SJCRH30 (cell line): ENCODE results near the gene GLTP. TPM values are rescaled to one million over a fixed set of nuclear protein-coding genes. Genes with fewer than 3 reads are reported as not detected.
"Not testable (repeated sequence)": the region's sequence is repeated elsewhere in the genome, so short reads cannot be mapped to it uniquely, and the experiment has no call there.

Experiments
- DNase-seq, 2 experiments: peaks; one replicate each; pipeline ENCODE4 v3.0.0-alpha.2; 2015 to 2020
- H3K27ac ChIP-seq: fragments of 250-450 bp; sonication (Bioruptor Pico); 2 replicates; pipeline ENCODE4 v1.5.1; 2020; ENCODE audit warnings: mild to moderate bottlenecking, moderate library complexity
- H3K27me3 ChIP-seq: fragments of 250-450 bp; sonication (Bioruptor Pico); 2 replicates; pipeline ENCODE4 v1.5.1; 2020; ENCODE audit warnings: mild to moderate bottlenecking, moderate library complexity
- H3K36me3 ChIP-seq: fragments of 250-450 bp; sonication (Bioruptor Pico); 2 replicates; pipeline ENCODE4 v1.5.1; 2020; ENCODE audit warnings: mild to moderate bottlenecking, moderate library complexity
- H3K4me1 ChIP-seq: fragments of 250-450 bp; sonication (Bioruptor Pico); 2 replicates; pipeline ENCODE4 v1.5.1; 2020; ENCODE audit warnings: mild to moderate bottlenecking, moderate library complexity
- H3K4me3 ChIP-seq: fragments of 250-450 bp; sonication (Bioruptor Pico); 2 replicates; pipeline ENCODE4 v1.5.1; 2020; ENCODE audit warnings: mild to moderate bottlenecking, moderate library complexity
- H3K9me3 ChIP-seq: fragments of 250-450 bp; sonication (Bioruptor Pico); replicated peaks from 2 replicates; pipeline ENCODE4 v1.5.1; 2020; ENCODE audit warnings: mild to moderate bottlenecking, moderate library complexity
- total RNA-seq: library from RNA; depleted of rRNA; stranded (reverse); fragments of >200 nt; shearing (Covaris generic); gene quantifications from 2 replicates; pipeline ENCODE4 v1.2.3, GENCODE V29; 2014

GLTP gene
- total RNA-seq, 1 experiment from 2014 or later = 37.4 TPM

- peaks cover 51% of the 10 kb centered on the region for H3K36me3 ChIP-seq
- DNase-seq = no peak
- no peaks in the 10 kb centered on the region for H3K9me3 ChIP-seq
- H3K4me1 ChIP-seq = no peaks in the 10 kb centered on the region
- no peak overlapping the region for H3K27ac ChIP-seq
- no peak overlapping the region for H3K4me3 ChIP-seq
- H3K27me3 ChIP-seq = no peaks in the 10 kb centered on the region
These were observed 35.1 kb upstream of the GLTP start for GRCh38 chr12:109915171-109916040.

GRCh38 chr12:109914461-109914860 lies 34.1 kb upstream of the GLTP start:
- H3K9me3 ChIP-seq = no peaks in the 10 kb centered on the region
- H3K27me3 ChIP-seq = no peaks in the 10 kb centered on the region
- DNase-seq = no peak
- no peak overlapping the region for H3K27ac ChIP-seq
- peaks cover 48% of the 10 kb centered on the region for H3K36me3 ChIP-seq
- H3K4me1 ChIP-seq = no peaks in the 10 kb centered on the region
- no peak overlapping the region for H3K4me3 ChIP-seq

GRCh38 chr12:109912855-109913321 lies 32.5 kb upstream of the GLTP start:
- H3K9me3 ChIP-seq = no peaks in the 10 kb centered on the region
- peak in 1 of 2 experiments; percentile 9 for DNase-seq
- H3K4me3 ChIP-seq = no peak overlapping the region
- H3K4me1 ChIP-seq = no peaks in the 10 kb centered on the region
- H3K36me3 ChIP-seq = peaks cover 54% of the 10 kb centered on the region
- H3K27ac ChIP-seq = no peak overlapping the region
- no peaks in the 10 kb centered on the region for H3K27me3 ChIP-seq

- no peaks in the 10 kb centered on the region for H3K27me3 ChIP-seq
- DNase-seq = peak; percentile 31 to 53
- H3K9me3 ChIP-seq = no peaks in the 10 kb centered on the region
- H3K27ac ChIP-seq = no peak overlapping the region
- no peak overlapping the region for H3K4me3 ChIP-seq
- H3K4me1 ChIP-seq = no peaks in the 10 kb centered on the region
- H3K36me3 ChIP-seq = peaks cover 52% of the 10 kb centered on the region
These were observed 30.6 kb upstream of the GLTP start for GRCh38 chr12:109910969-109911348.

GRCh38 chr12:109910254-109910968 lies 30.1 kb upstream of the GLTP start:
- peaks cover 51% of the 10 kb centered on the region for H3K36me3 ChIP-seq
- H3K27ac ChIP-seq = no peak overlapping the region
- no peak for DNase-seq
- H3K4me3 ChIP-seq = no peak overlapping the region
- no peaks in the 10 kb centered on the region for H3K9me3 ChIP-seq
- no peaks in the 10 kb centered on the region for H3K4me1 ChIP-seq
- H3K27me3 ChIP-seq = no peaks in the 10 kb centered on the region

- Histone ChIP-seq H3K4me1 (no peaks in the 10 kb centered on the region), H3K36me3 (peaks cover 34% of the 10 kb centered on the region), H3K9me3 (no peaks in the 10 kb centered on the region), H3K4me3 (no peak overlapping the region), H3K27me3 (no peaks in the 10 kb centered on the region), H3K27ac (no peak overlapping the region)
- DNase-seq = no peak
These were observed 25.0 kb upstream of the GLTP start for GRCh38 chr12:109905301-109905700.

- H3K27me3 ChIP-seq = no peaks in the 10 kb centered on the region
- no peak for DNase-seq
- no peaks in the 10 kb centered on the region for H3K9me3 ChIP-seq
- no peaks in the 10 kb centered on the region for H3K4me1 ChIP-seq
- peaks cover 22% of the 10 kb centered on the region for H3K36me3 ChIP-seq
- H3K27ac ChIP-seq = no peak overlapping the region
- H3K4me3 ChIP-seq = no peak overlapping the region
These were observed 22.6 kb upstream of the GLTP start for GRCh38 chr12:109902891-109903418.

GRCh38 chr12:109900752-109901580 lies 20.6 kb upstream of the GLTP start:
- peak; percentile 12 to 47 for DNase-seq
- H3K36me3 ChIP-seq = peaks cover 10% of the 10 kb centered on the region
- no peaks in the 10 kb centered on the region for H3K27me3 ChIP-seq
- no peaks in the 10 kb centered on the region for H3K4me1 ChIP-seq
- peak overlapping the region; percentile 84 for H3K27ac ChIP-seq
- H3K9me3 ChIP-seq = no peaks in the 10 kb centered on the region
- peak overlapping the region; percentile 74 for H3K4me3 ChIP-seq

GRCh38 chr12:109899783-109900751 lies 19.7 kb upstream of the GLTP start, which contains the start of gene TCHP:
TSS of gene TCHP (plus strand) at chr12:109900274. CDS start at chr12:109903027, 2,753 bp downstream.
- peak; percentile 82 to 86 for DNase-seq
- peak within 1 kb of the TSS; percentile 74 for H3K4me3 ChIP-seq
- no peaks in the 10 kb centered on the region for H3K4me1 ChIP-seq
- no peaks in the 10 kb centered on the region for H3K9me3 ChIP-seq
- H3K36me3 ChIP-seq = peaks cover 5% of the 10 kb centered on the region
- peak within 1 kb of the TSS; percentile 84 for H3K27ac ChIP-seq
- H3K27me3 ChIP-seq = no peaks in the 10 kb centered on the region

GRCh38 chr12:109899345-109899744 lies 19.0 kb upstream of the GLTP start:
- not testable (repeated sequence) for H3K27ac ChIP-seq, DNase-seq

GRCh38 chr12:109897029-109897428 lies 16.7 kb upstream of the GLTP start:
- Histone ChIP-seq H3K4me3 (no peak overlapping the region), H3K27ac (no peak overlapping the region), H3K4me1 (no peaks in the 10 kb centered on the region), H3K9me3 (no peaks in the 10 kb centered on the region), H3K27me3 (no peaks in the 10 kb centered on the region), H3K36me3 (no peaks in the 10 kb centered on the region)
- no peak for DNase-seq

More at GRCh38 chr12:109899345-109899744, 19.0 kb upstream of the GLTP start:
- H3K4me1 ChIP-seq, H3K36me3 ChIP-seq, H3K9me3 ChIP-seq, H3K27me3 ChIP-seq: not testable (repeated sequence)
- peak overlapping the region; percentile 74 for H3K4me3 ChIP-seq

- no peaks in the 10 kb centered on the region for H3K9me3 ChIP-seq
These were observed 15.8 kb upstream of the GLTP start for GRCh38 chr12:109896188-109896587.

GRCh38 chr12:109894939-109895338 lies 14.6 kb upstream of the GLTP start:
- no peaks in the 10 kb centered on the region for H3K27me3 ChIP-seq
- no peaks in the 10 kb centered on the region for H3K9me3 ChIP-seq
- H3K4me3 ChIP-seq = no peak overlapping the region
- H3K27ac ChIP-seq = no peak overlapping the region
- no peaks in the 10 kb centered on the region for H3K4me1 ChIP-seq
- no peaks in the 10 kb centered on the region for H3K36me3 ChIP-seq
- no peak for DNase-seq

More at GRCh38 chr12:109896188-109896587, 15.8 kb upstream of the GLTP start:
- Histone ChIP-seq H3K4me1 (no peaks in the 10 kb centered on the region), H3K4me3 (no peak overlapping the region), H3K27ac (no peak overlapping the region), H3K27me3 (no peaks in the 10 kb centered on the region), H3K36me3 (no peaks in the 10 kb centered on the region)
- no peak for DNase-seq
